ENCODE results near the gene SNAPIN.
"Not testable (repeated sequence)": the region's sequence is repeated elsewhere in the genome, so short reads cannot be mapped to it uniquely, and the experiment has no call there.

The SNAPIN gene

DNA sequence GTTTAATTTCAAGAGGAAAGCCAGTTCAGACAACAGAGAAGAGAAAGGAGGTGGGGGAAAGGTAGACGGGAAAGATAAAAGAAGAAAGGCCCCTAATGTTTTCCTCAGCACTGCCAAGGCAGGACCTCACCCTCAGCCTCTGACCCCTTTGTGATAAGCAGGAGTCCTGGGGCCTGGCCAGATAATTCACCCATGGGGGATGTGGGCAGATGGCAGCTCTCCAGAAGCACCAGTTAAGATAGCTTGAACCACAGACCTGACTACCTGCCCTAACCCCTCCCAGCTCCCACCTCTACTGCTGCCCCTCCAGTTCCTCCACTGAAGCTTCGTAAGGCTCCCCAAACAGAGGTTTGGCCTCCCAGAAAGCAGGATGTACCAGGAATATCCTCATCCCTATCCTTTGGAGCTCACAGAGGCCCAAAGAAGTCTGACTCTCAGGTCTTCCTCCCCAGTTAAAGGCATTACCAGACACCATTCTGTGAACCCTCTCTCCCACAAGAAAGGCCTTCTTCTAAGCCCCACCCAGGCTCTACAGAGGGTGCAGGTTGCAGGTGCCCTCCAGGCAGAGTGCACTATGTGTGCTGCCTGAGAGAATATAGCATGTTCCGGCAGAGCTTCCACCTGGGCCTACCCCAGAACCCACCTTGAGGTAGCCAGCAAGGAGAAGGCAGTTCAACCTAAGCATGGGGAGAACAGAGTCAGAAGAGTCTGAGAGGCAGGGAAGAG, 9.2 kb upstream of the SNAPIN start:
- no peak for DNase-seq

DNA sequence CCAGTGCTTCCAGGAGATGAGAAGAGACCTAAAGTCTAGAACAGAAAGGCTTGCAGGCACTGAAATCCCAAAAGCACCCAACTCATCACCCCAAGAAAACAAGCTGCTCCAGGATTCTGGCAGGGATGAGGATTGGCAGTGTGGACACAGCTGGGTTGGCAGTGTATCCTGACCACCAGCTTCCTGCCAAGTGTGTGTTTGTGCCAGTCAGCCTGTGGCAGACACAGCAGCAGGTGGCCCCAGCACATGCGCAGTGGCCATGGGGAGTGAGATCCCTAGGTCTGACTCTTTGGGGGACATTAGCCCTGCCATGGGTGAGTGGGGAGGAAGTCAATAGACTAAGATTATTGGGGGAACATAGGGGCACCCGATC, 8.7 kb upstream of the SNAPIN start:
- DNase-seq = peak; percentile 78

DNA sequence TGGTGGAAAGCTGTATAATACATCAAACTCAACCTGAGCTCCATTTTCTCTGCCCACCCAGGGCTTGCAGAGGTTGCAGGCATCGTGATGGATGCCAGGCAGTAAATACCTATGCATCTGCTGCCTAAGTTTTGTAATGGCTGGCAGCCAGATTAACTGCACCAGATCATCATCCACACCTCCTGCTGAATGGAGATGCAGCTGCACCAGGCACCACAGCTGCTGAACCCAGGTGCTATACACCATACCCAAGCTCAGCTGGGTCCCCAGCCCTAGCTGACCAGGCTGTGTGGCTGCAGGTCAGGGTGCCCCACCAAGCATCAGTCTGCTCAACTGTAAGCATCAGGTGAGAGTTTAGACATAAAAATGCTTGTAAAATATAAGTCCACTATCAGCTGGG, 6.7 kb upstream of the SNAPIN start:
- DNase-seq = no peak

DNA sequence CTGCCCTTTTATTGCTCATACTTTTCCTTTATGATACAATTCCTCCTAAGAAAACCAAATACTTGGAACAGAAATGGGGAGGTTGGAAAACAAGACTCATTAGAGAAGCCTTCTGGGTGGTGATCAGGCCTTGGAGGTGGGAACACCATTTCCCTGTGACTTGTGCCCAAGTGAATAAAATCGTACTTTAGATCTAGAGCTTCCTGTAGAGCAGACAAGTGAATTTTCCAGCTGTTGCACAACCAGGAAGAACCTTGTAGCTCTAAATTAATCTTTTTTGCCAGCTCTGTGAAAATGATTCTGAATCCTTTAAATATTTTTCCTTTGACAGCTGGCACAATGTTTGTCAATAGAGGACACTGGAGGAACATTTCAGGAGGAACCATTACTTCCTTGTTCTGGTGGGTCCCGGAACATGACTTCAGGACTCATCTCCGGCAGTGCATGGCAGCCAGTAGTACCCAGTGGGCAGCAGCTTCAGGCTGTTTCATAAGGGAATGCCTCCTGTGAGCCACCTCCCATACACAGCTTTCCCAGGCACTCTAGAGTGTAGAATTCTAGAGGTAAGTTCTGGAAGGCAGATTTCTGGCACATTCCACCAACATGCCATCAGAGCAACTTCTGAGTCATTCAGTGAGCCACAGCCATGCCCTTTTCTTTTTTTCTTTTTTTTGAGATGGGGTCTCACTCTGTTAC, 5.5 kb upstream of the SNAPIN start:
- no peak for DNase-seq

DNA sequence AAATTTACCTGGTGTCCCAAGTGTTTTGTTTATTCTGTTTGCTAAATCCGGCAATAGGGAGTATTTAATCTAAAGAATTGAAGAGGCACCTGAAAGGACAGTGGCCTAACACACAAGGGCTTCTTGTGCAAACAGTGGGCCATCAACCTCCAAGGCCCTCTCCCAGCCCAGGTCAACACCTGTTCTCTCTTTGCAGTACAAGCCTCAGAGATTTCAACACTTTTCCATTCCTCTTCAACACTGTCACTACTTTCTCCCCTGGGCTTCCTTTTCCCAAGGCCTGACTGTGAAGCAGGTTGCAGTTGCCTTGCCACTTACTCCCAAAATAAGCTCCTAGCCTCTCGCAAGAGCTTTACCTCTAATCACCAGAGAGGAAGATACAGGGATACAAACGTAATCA, 3.2 kb upstream of the SNAPIN start:
- DNase-seq = no peak

DNA sequence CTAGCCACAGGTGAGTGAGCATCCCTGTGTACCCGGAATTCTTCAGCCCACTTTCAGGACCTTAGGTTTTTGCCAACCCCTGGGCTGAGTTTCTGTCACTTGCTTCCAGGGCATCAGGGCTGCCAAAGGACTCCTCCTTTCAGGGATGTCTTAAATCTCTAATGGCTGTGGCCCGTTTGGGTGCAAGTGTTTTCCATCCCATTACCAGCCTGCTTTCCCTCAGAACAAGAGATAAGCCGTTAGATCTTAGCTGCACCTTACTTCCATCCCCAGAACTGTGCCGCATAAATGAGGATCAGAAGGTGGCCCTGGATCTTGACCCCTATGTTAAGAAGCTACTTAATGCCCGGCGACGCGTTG, 652 bp downstream of the SNAPIN start:
- DNase-seq = no peak

DNA sequence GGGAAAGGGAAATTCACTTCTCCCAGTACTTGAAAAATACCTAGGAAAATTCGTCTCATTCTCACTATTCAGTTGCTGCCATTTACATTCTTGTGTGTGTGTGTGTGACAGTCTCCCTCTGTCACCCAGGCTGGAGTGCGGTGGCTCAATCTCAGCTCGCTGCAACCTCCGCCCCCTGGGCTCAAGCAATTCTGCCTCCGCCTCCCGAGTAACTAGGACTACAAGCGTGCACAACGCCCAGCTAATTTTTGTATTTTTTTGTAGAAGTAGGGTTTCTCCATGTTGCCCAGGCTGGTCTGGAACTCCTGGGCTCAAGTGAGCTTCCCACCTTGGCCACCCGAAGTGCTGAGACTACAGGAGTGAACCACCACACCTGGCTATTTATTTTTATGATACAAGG, 1.2 kb downstream of the SNAPIN start:
- DNase-seq = no peak

DNA sequence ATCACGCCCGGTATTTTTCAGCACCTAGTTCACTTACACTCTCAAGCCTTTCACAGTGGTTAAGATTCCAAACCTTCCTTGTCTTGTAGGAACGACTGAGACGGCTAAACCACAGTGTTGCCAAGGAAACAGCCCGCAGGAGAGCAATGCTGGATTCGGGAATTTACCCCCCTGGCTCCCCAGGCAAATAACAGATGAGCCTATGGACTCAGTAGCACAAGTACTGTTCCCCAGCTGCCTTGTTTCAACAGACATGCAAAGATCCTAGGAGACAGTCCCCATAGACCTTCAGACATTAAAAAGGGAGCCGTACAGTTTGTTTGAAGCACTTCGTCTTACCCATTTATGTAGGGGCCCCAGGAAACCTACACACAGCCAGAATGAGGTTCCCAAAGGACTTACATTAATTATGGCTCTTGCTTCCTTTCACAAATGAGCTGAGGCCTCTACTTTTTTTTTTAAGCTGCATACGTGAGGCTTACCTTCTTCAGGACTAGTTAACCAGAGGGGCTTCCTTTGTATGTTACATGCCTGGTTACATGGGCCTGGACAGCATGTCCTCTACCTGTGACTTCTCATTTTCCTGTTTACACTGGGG, 2.7 kb downstream of the SNAPIN start:
- no peak for DNase-seq

DNA sequence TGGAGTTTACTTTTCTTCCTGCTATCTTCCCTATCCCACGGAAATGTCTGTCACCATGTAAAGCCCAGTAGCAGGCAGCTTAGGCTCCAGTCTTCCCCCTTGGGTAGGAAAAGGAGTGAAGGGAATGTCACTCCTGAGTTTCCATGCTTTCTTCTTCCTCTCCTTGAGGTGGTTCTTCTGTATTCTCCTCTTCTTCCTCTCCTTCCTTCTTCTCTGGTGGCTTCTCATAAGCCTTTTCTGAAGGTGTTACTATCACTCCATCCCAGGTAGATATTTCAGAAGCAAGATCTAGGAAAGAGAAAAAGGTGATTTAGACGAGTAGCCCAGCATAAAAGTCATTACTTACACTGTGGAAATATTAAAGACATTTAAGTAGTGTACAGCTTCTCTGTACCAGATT, 3.8 kb downstream of the SNAPIN start:
- DNase-seq = no peak

DNA sequence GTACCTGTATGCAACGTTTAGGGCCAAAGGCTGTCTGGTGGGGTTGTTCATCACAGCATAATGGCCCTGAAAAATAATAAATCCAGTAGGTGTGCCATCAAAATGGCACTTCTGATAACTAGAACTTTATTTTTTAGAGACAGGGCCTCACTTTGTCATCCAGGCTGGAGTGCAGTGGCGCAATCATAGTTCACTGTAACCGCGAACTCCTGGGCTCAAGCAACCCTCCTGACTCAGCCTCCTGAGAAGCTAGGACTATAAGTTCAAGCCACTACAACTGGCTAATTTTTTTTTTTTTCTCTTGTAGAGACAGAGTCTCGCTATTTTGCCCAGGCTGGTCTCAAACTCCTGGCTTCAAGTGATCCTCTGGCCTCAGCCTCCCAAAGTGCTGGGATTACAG, 4.7 kb downstream of the SNAPIN start:
- DNase-seq = no peak

DNA sequence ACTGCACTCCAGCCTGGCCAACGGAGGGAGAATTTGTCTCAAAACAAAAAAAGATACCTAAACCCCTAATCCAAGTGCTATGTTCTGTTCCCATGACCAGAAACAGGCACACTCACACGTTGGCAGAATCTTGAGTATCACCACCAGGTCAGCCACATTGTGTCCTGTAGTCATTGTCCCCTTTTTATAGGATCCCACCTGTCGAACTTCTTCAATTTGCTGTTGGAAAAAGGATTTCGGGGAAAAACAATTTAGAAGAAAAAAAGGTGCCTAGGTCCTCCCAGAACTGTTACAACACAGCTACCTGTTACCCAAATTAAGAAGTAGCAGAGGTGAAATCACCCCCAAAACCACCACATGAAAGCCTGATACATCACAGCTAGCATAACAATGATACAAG, 8.9 kb downstream of the SNAPIN start:
- DNase-seq = no peak

DNA sequence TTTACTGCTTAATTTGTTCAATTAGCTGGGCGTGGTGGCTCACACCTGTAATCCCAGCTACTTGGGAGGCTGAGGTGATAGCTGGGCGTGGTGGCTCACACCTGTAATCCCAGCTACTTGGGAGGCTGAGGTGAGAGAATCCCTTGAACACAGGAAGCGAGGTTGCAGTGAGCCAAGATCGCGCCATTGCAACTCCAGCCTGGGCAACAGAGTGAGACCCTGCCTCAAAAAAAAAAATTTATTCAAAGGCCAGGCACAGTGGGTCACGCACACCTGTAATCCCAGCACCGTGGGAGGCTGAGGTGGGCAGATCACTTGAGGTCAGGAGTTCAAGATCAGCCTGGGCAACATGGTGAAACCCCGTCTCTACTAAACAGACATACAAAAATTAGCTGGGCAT, 10.2 kb downstream of the SNAPIN start:
- not testable (repeated sequence) for DNase-seq

DNA sequence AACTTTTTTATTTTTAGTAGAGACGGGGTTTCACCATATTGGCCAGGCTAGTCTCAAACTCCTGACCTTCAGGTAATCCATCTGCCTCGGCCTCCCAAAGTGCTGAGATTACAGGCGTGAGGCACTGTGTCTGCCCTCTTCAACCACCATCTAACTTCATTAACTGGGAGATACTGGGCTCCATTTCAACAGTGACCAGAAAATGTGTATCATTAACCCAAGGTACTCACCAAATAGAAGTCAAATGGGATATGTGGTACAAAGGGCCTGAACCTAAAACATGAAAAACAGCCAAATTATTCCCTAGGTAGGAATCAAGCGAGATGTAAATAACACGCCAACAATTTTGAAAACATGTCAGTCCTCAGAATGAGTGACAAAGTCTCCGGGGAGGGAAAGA, 11.1 kb downstream of the SNAPIN start:
- DNase-seq = no peak

DNA sequence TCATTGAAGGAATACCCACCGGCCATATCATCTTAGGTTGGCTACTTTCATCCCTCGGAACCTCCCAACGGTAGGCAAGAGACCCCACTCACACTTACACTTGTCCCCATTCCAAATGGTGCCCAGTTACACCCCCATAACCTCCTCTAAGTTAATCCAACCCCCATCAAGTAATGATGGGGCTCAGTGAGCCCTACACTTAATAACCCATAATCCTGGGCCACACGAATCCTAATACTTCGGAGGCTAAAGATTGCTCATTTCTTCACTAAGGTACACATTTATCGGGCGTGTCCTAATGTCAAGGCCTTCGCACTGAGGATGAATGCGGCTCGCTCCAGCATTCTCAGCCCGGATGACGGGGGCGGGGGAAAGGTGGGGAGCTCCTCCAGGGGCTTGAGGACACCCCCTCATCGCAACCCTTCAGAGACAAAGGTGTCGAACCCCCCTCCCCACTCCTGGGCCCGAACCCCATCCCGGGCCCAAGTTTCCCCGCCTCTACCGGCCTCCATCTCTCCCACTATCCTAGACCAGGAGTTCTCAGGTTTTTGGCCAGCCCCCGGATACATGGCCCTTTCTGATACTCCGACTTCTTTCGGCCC, 11.9 kb downstream of the SNAPIN start:
- no peak for DNase-seq

DNA sequence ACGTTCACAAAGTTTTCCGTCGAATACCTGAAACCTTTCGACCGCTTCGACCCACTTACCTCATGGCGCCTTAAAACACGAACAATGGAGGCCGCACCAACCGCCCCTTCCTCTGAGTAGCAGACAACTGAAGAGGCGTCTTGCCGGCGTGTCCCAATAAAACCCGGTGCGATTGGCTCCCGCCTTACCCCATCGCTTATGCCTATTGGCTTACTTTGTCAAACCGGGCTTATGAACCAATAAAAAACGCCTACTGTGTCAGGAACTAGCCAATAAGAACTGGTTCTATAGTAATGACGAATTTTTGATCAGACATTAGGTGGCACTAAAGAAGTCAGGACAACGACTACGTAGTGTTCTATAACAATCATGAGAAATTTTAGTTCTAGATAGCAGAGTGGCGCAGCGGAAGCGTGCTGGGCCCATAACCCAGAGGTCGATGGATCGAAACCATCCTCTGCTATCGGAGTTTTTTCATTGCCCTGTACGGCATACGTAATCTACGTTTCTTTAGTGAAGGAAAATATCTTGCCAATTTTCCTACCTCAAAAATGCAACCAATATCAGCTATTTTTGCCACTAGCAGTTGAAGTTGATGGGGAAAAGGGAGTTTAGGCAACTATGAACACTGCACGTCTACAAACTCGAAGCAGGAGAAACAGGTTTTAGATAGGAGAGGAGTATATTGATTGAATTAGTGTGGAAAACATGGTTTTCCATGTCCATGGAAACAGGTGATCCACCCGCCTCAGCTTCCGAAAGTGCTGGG, 12.5 kb downstream of the SNAPIN start, which contains the start of gene ILF2:
TSS of gene ILF2 (minus strand) at position 135 of the 769 bp plus-strand sequence. CDS start at position 64, 71 bp downstream.
- DNase-seq = peak; percentile 99

DNA sequence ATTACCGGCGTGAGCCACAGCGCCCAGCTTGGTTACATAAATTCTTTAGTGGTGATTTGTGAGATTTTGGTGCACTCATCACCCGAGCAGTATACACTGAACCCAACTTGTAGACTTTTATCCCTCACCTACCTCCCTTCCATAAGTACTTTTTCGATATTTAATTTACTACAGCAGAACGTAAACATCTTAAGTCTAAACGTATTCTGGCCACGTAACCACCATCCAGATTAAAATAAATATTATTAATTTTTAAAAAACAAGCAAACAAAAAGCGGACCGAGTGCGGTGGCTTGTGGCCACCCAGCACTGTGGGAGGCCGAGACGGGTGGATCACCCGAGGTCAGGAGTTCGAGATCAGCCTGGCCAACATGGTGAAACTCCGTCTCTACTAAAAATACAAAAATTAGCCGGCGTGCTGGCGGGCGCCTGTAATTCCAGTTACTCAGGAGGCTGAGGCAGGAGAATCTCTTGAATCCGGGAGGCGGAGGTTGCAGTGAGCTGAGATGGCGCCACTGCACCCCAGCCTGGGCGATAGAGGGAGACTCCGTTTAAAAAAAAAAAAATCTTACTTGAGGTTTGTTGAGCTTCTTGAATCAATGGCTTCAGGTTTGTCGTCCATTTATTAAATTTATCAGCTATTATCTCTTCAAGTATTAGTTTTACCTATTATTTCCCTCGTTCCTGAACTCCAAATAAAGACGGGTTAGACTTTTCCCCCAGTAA, 13.3 kb downstream of the SNAPIN start:
- DNase-seq = peak; percentile 44

DNA sequence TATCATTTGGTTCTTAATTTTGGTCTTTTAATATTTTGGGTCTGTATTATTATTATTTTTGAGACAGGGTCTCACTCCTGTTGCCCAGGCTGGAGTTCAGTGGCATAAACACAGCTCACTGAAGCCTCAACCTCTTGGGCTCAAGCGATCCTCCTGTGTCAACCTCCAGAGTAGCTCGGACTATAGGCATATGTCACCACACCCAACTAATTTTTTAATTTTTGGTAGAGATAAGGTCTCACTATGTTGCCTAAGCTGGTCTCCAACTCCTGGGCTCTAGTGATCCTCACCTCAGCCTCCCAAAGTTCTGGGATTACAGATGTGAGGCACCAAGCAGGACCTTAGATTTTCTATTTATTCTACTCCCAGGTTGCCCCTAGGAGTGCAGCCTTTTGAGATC, 15.0 kb downstream of the SNAPIN start:
- DNase-seq = no peak

DNA sequence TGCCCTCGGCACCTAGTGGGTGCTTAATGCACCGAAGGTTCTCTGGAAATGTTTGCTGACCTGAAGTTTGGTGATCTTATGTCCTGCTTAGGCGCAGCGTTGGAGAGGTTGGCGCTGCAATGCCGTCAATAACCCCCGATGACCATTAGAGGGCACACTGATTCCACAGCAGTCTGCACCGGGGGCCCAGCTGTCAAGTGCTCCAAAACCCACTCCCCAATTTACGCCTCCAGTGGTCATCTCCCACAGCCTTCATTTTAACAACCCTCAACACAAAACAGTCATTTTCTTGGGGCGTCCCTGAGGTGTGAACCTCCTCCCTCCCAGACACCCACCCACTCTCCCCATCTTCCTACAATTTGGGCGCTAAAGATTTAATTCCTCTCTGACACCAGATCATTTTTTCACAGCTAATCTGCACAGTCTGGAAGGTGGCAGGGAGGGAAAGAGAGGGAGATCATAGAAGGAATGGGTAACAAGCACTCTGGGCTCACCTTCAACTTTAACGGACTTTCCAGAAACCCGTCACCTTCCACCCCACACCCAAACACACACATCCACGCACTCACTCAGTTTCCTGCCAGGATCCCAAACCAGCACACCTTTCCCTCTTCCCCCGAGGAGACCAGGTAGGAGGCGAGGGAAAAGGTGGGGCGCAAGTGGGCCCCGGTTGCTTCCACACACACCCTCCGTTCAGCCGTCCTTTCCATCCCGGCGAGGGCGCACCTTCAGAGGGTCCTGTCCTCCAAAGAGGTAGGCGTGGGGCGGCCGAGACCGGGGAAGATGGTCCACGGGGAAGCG, 19.4 kb downstream of the SNAPIN start:
- DNase-seq = peak; percentile 58

DNA sequence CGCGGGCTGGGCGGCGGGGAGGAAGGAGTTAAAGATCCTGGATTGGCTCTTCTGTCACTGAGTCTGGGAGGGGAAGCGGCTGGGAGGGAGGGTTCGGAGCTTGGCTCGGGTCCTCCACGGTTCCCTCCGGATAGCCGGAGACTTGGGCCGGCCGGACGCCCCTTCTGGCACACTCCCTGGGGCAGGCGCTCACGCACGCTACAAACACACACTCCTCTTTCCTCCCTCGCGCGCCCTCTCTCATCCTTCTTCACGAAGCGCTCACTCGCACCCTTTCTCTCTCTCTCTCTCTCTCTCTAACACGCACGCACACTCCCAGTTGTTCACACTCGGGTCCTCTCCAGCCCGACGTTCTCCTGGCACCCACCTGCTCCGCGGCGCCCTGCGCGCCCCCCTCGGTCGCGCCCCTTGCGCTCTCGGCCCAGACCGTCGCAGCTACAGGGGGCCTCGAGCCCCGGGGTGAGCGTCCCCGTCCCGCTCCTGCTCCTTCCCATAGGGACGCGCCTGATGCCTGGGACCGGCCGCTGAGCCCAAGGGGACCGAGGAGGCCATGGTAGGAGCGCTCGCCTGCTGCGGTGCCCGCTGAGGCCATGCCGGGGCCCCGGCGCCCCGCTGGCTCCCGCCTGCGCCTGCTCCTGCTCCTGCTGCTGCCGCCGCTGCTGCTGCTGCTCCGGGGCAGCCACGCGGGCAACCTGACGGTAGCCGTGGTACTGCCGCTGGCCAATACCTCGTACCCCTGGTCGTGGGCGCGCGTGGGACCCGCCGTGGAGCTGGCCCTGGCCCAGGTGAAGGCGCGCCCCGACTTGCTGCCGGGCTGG, 20.2 kb downstream of the SNAPIN start, which contains the start of gene NPR1:
TSS of gene NPR1 (plus strand) at position 170 of the 818 bp plus-strand sequence. CDS start at position 591, 421 bp downstream.
- peak; percentile 67 for DNase-seq

DNA sequence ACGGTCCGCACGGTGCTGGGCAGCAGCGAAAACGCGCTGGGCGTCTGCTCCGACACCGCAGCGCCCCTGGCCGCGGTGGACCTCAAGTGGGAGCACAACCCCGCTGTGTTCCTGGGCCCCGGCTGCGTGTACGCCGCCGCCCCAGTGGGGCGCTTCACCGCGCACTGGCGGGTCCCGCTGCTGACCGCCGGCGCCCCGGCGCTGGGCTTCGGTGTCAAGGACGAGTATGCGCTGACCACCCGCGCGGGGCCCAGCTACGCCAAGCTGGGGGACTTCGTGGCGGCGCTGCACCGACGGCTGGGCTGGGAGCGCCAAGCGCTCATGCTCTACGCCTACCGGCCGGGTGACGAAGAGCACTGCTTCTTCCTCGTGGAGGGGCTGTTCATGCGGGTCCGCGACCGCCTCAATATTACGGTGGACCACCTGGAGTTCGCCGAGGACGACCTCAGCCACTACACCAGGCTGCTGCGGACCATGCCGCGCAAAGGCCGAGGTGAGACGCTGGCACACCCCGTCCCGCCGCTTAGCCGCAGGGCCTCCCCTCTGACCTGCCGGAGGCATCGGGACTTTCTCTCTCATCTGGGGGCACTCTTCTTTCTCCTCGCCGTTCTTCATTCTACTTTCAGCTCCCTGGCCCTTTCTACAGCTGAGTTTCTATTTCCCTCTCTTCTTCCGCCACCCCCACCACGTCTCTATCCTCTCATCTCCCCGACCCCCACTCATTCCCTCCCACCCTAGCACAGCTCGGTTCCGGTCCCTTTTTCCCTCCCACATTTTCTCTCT, 21.0 kb downstream of the SNAPIN start:
- peak; percentile 38 for DNase-seq
